ENCODE data around the gene EPS8L3. TPM values are rescaled to one million over a fixed set of nuclear protein-coding genes. Genes with fewer than 3 reads are reported as not detected.
A peak's percentile ranks its signal among the peaks of the same experiment; 100 is the strongest.

Gene EPS8L3
- not detected for total RNA-seq (2021; ENCODE audit: unreplicated experiment)
- not detected for polyA plus RNA-seq (2012; ENCODE audit: insufficient read length)
- percentile 6 among the genes with signal in this experiment for Bru-seq, nascent RNA
- BruChase-seq, experiment 1, labeled RNA remaining after a 2-hour chase, result percentile 6 among the genes with signal in this experiment
- not detected for BruChase-seq, experiment 2, labeled RNA remaining after a 6-hour chase
- long read RNA-seq, result 0 reads

GRCh38 chr1:109763646-109764415, at the start of gene EPS8L3:
TSS of gene EPS8L3 (minus strand) at chr1:109763923. CDS start at chr1:109761749, 2,174 bp downstream.
- in situ Hi-C loops (cut with HindIII; ENCODE audit: low pct_unique_long_range_greater_than_20kb, low sequenced_read_pairs) (no loop called here), intact Hi-C loops (cut with micrococcal nuclease; ENCODE audit: unreplicated experiment) (no loop called here)
- peaks cover 7% of the 10 kb centered on the region; the same call in 1 of the 2 replicates for H3K4me1 ChIP-seq (ENCODE audit: control insufficient read depth, insufficient read depth, low read length)
- DNase-seq (ENCODE audit: low read depth, low spot score), result no peak
- ChIA-PET POLR2A (interaction anchor here (0.7 kb wide), 1 partner anchor 96 kb away, joined by 3 read pairs; no protein-coding TSS in a partner anchor), CTCF (no interaction called here)
- BruUV-seq (replicated peaks), result no TSS peak
- H3K27ac ChIP-seq (ENCODE audit: low read length), result peak within 1 kb of the TSS; percentile 29
- H3K36me3 ChIP-seq (ENCODE audit: control insufficient read depth, insufficient read depth, low read length), result no peaks in the 10 kb centered on the region
- no peaks in the 10 kb centered on the region for H3K9me3 ChIP-seq (ENCODE audit: control insufficient read depth, insufficient read depth, low read depth, low read length)
- ATAC-seq, result no peak
- no peak within 1 kb of the TSS for H3K4me3 ChIP-seq (ENCODE audit: low read depth in 2 of 2, low read length in 2 of 2)
- no peaks in the 10 kb centered on the region for H3K27me3 ChIP-seq (ENCODE audit: control insufficient read depth, insufficient read depth, low read length)
- no peak for TF ChIP-seq SIN3A (IDR thresholded peaks at IDR 0.05; ENCODE audit: borderline replicate concordance, insufficient read depth, low read depth, low read length)
- no peak for TF ChIP-seq TCF7L2 (IDR thresholded peaks at IDR 0.05; ENCODE audit: low read depth, low read length)
- no peak for TF ChIP-seq CTCF (IDR thresholded peaks at IDR 0.05)
- TF ChIP-seq REST (IDR thresholded peaks at IDR 0.05; ENCODE audit: insufficient read depth in 1 of 2, low read depth in 2 of 2, low read length in 1 of 2), result no peak
- no peak for TF ChIP-seq POLR2AphosphoS5 (IDR thresholded peaks at IDR 0.05; ENCODE audit: low read depth, low read length)

GRCh38 chr1:109812691-109813393, 49.1 kb upstream of the EPS8L3 start:
- TF ChIP-seq SIN3A (IDR thresholded peaks at IDR 0.05; ENCODE audit: borderline replicate concordance, insufficient read depth, low read depth, low read length) (no peak), POLR2AphosphoS5 (IDR thresholded peaks at IDR 0.05; ENCODE audit: low read depth, low read length) (no peak), REST (IDR thresholded peaks at IDR 0.05; ENCODE audit: insufficient read depth in 1 of 2, low read depth in 2 of 2, low read length in 1 of 2) (no peak), CTCF (IDR thresholded peaks at IDR 0.05) (no peak), TCF7L2 (IDR thresholded peaks at IDR 0.05; ENCODE audit: low read depth, low read length) (no peak)
- no TSS peak for BruUV-seq (replicated peaks)
- DNase-seq (ENCODE audit: low read depth, low spot score) (no peak), ATAC-seq (no peak)
- Histone ChIP-seq H3K9me3 (ENCODE audit: control insufficient read depth, insufficient read depth, low read depth, low read length) (peaks cover 3% of the 10 kb centered on the region; the same call in 1 of the 2 replicates), H3K4me1 (ENCODE audit: control insufficient read depth, insufficient read depth, low read length) (peaks cover 23% of the 10 kb centered on the region), H3K36me3 (ENCODE audit: control insufficient read depth, insufficient read depth, low read length) (no peaks in the 10 kb centered on the region), H3K27ac (ENCODE audit: low read length) (peak overlapping the region; percentile 98; the same call in 1 of the 2 replicates), H3K4me3 (ENCODE audit: low read depth in 2 of 2, low read length in 2 of 2) (no peak overlapping the region), H3K27me3 (ENCODE audit: control insufficient read depth, insufficient read depth, low read length) (no peaks in the 10 kb centered on the region)
- POLR2A ChIA-PET, result no interaction called here
- intact Hi-C loops (cut with micrococcal nuclease; ENCODE audit: unreplicated experiment), result no loop called here
- CTCF ChIA-PET, result interaction anchor here (0.7 kb wide), 1 partner anchor 110 kb away, joined by 3 read pairs; no protein-coding TSS in a partner anchor
- in situ Hi-C loops (cut with HindIII; ENCODE audit: low pct_unique_long_range_greater_than_20kb, low sequenced_read_pairs), result no loop called here
